Activated T-cell treated with anti-CD3 and anti-CD28 coated beads, Interleukin-2, amount 50 U/mL, for 4 hours (primary cell): Measurements from ENCODE around the gene RNU1-3. TPM values are rescaled to one million over a fixed set of nuclear protein-coding genes. Genes with fewer than 3 reads are reported as not detected.
"Not testable (repeated sequence)": the region's sequence is repeated elsewhere in the genome, so short reads cannot be mapped to it uniquely, and the experiment has no call there.

ENCODE experiments used
- ATAC-seq, 2 donors: fragments of 200-7000 bp; cut with Tn5 transposase; one replicate each; pipeline ENCODE4 v1.10.0; 2021
- DNase-seq: peaks from one replicate; pipeline ENCODE4 v3.0.0-alpha.2; 2020
- H3K27me3 Mint-ChIP-seq: one replicate; pipeline ENCODE4 v1.8.0; 2021; ENCODE audit warnings: low read depth, mixed read lengths
- H3K36me3 Mint-ChIP-seq: one replicate; pipeline ENCODE4 v1.8.0; 2022; ENCODE audit warnings: mixed read lengths; ENCODE audit not compliant: insufficient read depth
- H3K4me1 Mint-ChIP-seq: one replicate; pipeline ENCODE4 v1.8.0; 2021; ENCODE audit warnings: low read depth, mixed read lengths
- H3K4me3 Mint-ChIP-seq: one replicate; pipeline ENCODE4 v1.8.0; 2021; ENCODE audit warnings: mild to moderate bottlenecking, moderate library complexity, mixed read lengths
- H3K9me3 Mint-ChIP-seq: one replicate; pipeline ENCODE4 v1.8.0; 2021; ENCODE audit warnings: mixed read lengths
- total RNA-seq, 3 donors: library from RNA; stranded (reverse); gene quantifications; one replicate each; pipeline ENCODE4 v1.2.1, GENCODE V29; 2021

RNU1-3 gene
- total RNA-seq: 1,000 to 10,000 TPM; 1,321 to 1,622 (median 1,616) TPM

- peak; percentile 99 for ATAC-seq
- H3K9me3 Mint-ChIP-seq, H3K4me3 Mint-ChIP-seq, H3K4me1 Mint-ChIP-seq, DNase-seq, H3K36me3 Mint-ChIP-seq, H3K27me3 Mint-ChIP-seq: not testable (repeated sequence)
These were observed at the start of gene RNU1-3 for GRCh38 chr1:16666502-16667413. Gene RNU1-3 (minus strand): TSS chr1:16666948.

DNA sequence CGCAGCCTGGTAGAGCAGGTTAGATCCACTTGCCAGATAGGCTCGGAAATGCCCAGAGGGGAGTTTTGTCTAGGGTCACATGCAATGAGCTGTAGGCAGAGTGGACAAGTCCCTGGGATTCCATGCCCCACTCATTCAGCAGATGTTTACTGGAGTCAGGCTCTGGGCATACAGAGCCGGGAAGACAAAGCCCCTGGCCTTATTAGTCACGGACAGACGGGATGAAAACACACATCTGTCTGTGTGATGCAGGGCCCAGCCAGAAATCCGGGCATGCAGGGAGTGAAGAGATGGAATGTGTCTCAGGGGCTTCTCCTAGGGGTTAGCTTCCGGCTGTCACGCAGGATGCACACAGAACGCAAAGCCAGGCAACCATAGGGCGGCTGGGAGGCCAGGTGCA lies 46.7 kb upstream of the RNU1-3 start:
- DNase-seq, H3K9me3 Mint-ChIP-seq, H3K4me1 Mint-ChIP-seq, H3K4me3 Mint-ChIP-seq, H3K36me3 Mint-ChIP-seq, ATAC-seq: not testable (repeated sequence)
- H3K27me3 Mint-ChIP-seq: peaks cover 19% of the 10 kb centered on the region

GRCh38 chr1:16712984-16713383 lies 46.2 kb upstream of the RNU1-3 start:
- not testable (repeated sequence) for DNase-seq, H3K36me3 Mint-ChIP-seq, H3K4me1 Mint-ChIP-seq, H3K9me3 Mint-ChIP-seq, H3K4me3 Mint-ChIP-seq, ATAC-seq
- H3K27me3 Mint-ChIP-seq: peaks cover 19% of the 10 kb centered on the region

DNA sequence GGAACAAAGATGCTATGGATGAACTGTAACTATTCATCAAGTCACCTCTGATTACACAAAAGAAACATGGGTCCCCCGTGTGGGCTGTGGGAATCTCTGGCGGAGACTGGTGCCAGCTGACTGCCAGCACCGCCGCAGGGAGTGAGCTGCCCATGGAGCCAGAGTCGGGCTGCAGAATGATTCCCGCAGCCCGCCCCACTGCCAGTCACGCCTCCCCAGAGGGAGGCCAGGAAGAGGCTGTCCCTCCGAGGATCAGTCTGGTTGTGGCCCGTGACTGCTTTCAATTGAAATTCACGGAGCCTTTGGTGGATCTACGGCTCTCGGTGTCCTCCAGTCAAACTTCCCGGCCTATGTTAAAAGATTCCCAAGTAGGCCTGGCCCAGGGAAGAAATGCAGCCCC lies 45.8 kb upstream of the RNU1-3 start:
- not testable (repeated sequence) for DNase-seq, H3K4me1 Mint-ChIP-seq, ATAC-seq, H3K4me3 Mint-ChIP-seq, H3K9me3 Mint-ChIP-seq, H3K36me3 Mint-ChIP-seq
- H3K27me3 Mint-ChIP-seq: peaks cover 15% of the 10 kb centered on the region

- DNase-seq, H3K36me3 Mint-ChIP-seq, H3K4me3 Mint-ChIP-seq, H3K4me1 Mint-ChIP-seq, H3K9me3 Mint-ChIP-seq, ATAC-seq: not testable (repeated sequence)
- H3K27me3 Mint-ChIP-seq: peaks cover 12% of the 10 kb centered on the region
These were observed 45.4 kb upstream of the RNU1-3 start for GRCh38 chr1:16712131-16712530.

GRCh38 chr1:16710618-16711017 lies 43.9 kb upstream of the RNU1-3 start:
- not testable (repeated sequence) for H3K27me3 Mint-ChIP-seq, DNase-seq, H3K36me3 Mint-ChIP-seq, H3K4me1 Mint-ChIP-seq, ATAC-seq, H3K9me3 Mint-ChIP-seq, H3K4me3 Mint-ChIP-seq

DNA sequence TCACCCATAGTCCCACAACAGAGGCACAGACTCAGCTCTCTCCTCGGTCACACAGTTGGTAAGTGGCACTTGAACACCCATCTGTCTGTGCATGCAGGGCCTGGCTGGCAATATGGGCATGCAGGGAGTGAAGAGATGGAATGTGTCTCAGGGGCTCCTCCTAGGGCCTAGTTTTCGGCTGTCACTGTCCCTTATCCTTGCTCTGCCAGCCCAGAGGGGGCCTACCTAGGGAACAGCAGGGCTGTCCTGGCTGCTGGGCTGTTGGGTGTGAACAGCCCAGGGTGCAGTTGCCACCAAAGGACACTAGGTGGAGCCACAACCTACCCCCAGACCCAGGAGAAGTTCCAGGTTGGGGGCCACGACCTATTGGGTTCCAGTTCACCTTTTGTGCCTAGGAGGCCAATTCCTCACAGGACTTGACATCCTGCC lies 42.9 kb upstream of the RNU1-3 start:
- H3K27me3 Mint-ChIP-seq, H3K4me3 Mint-ChIP-seq: not testable (repeated sequence)

DNA sequence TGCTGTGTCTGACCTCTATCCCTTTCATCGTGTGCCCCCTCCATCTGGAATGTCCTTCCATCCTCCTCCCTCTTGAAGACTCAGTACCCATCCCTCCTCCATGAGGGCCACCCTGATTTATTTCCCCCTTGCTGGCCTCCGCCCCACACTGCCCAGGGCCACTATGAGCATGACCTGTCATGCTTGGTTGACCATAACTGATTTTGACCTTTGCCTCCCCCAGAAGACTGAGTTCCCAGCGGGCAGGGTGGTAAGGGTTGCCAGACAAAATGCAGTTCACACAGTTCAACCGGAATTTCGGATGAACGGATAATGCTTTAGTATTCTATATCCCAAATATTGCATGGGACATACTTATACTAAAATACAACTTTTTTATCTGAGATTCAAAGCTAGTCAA lies 42.0 kb upstream of the RNU1-3 start:
- H3K9me3 Mint-ChIP-seq, H3K36me3 Mint-ChIP-seq, ATAC-seq, H3K4me3 Mint-ChIP-seq, H3K4me1 Mint-ChIP-seq, H3K27me3 Mint-ChIP-seq, DNase-seq: not testable (repeated sequence)

More for the DNA sequence above, 42.9 kb upstream of the RNU1-3 start:
- not testable (repeated sequence) for H3K4me1 Mint-ChIP-seq, H3K9me3 Mint-ChIP-seq, H3K36me3 Mint-ChIP-seq
- ATAC-seq (peak; percentile 80 to 82), DNase-seq (peak; percentile 47)

DNA sequence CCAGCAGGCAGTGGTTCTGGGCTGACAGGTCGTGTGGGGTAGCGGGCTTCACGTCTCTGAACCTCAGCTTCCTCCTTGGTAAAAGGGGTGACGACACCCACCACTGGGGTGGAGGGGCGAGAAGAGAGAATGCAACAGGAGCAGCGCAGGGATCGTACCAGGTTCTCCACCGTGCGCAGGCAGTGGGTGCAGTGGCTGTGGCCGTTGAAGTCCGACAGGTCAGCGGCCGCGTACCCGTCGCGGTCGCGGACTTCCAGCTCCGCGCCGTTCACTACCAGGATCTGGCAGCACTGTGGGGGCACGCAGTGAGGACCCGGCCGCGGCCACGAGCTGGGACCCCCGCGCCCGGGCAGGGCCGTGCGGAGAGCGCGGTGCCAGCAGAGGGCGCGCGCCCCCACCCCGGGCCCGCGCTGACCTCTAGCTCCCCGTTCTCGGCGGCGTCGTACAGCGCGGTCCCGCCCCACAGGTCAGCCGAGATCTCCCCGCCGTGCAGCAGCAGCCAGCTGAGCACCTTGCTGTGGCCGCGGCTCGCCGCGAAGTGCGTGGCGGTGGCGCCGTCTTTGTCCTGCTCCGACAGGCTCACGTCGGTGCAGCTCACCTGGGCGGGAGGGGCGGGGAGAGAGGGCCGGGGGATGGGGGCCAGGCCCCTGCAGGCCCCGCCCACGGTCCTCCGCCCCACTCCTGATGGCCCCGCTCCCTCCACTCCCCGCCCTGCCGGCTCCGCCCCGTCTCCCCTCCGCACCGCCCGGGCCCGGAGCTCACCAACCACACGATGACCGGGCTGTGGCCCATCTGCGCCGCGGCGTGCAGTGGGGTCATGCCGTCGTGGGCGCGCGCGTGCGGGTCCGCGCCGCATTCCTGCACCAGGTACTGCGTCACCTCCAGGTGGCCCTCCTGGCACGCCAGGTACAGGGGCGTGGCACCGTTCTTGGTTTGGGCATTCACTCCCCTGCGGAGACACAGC lies 40.7 kb upstream of the RNU1-3 start:
- not testable (repeated sequence) for H3K4me3 Mint-ChIP-seq, DNase-seq, H3K4me1 Mint-ChIP-seq, H3K9me3 Mint-ChIP-seq, H3K36me3 Mint-ChIP-seq, H3K27me3 Mint-ChIP-seq
- ATAC-seq: peak; percentile 21 to 49

GRCh38 chr1:16706302-16706701 lies 39.6 kb upstream of the RNU1-3 start:
- H3K36me3 Mint-ChIP-seq, H3K4me1 Mint-ChIP-seq, ATAC-seq, H3K4me3 Mint-ChIP-seq, H3K27me3 Mint-ChIP-seq, DNase-seq, H3K9me3 Mint-ChIP-seq: not testable (repeated sequence)

DNA sequence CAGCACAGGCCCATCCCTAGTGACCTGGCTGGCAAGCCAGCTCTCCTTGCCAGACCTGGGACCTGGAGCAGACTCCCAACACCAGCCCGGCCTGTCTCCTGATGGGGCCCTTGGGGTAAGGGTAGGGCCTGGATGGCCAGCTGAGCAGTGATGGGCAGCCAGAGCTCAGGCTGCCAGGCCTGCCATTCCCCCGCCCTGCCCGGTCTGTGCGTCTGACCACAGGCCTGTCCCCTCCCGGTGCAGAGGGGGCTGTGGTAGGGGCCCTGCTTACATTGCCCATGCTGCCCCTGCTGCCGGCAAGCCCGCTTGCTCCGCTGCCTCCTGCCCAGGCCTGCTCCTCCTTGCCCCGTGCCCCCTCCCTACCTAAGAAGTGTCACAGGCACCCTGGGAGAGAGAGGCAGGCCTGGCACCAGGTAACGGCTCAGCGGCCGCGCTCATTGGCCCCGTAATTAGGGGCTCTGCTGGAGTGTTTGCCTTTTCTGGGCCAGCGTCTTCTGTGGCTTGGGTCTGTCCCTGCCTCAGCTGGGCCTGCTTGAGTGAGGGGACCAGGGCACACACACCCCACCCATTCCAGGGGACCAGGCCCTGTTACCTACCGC lies 37.9 kb upstream of the RNU1-3 start:
- not testable (repeated sequence) for DNase-seq, H3K36me3 Mint-ChIP-seq, H3K4me1 Mint-ChIP-seq, H3K9me3 Mint-ChIP-seq, H3K27me3 Mint-ChIP-seq, ATAC-seq, H3K4me3 Mint-ChIP-seq

GRCh38 chr1:16704076-16704475 lies 37.3 kb upstream of the RNU1-3 start:
- H3K9me3 Mint-ChIP-seq: not testable (repeated sequence)

GRCh38 chr1:16703602-16704001 lies 36.9 kb upstream of the RNU1-3 start:
- not testable (repeated sequence) for H3K9me3 Mint-ChIP-seq, H3K4me1 Mint-ChIP-seq, ATAC-seq, DNase-seq, H3K27me3 Mint-ChIP-seq, H3K36me3 Mint-ChIP-seq, H3K4me3 Mint-ChIP-seq

More at GRCh38 chr1:16704076-16704475, 37.3 kb upstream of the RNU1-3 start:
- not testable (repeated sequence) for ATAC-seq, DNase-seq, H3K27me3 Mint-ChIP-seq, H3K36me3 Mint-ChIP-seq, H3K4me3 Mint-ChIP-seq, H3K4me1 Mint-ChIP-seq

DNA sequence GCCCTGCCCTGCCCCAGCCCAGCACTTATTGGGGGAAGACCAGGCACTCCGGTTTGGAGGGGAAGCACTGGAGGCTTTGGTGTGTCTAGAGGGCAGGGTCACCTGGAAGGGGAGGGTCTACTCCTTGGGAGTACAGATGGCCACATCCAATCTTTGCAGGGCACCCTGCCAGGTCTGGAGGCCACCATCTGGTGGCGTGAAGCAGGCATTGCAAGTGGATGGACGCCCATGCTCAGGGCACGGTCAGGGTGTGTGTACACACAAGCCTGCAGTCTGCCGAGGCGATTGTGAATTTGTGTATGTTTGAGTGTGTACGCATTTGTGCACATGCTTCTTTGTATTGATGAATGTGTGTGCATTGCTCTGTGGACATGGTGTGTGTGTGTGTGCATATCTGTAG lies 36.4 kb upstream of the RNU1-3 start:
- not testable (repeated sequence) for H3K27me3 Mint-ChIP-seq, H3K4me3 Mint-ChIP-seq, H3K36me3 Mint-ChIP-seq, DNase-seq, H3K4me1 Mint-ChIP-seq, H3K9me3 Mint-ChIP-seq
- peak; percentile 38 to 47 for ATAC-seq
